HCT116 (cell line): ENCODE measurements around the gene SLC50A1. TPM values are rescaled to one million over a fixed set of nuclear protein-coding genes. Genes with fewer than 3 reads are reported as not detected.

ENCODE experiments used
- ATAC-seq: fragments of 200-7000 bp; cut with Tn5 transposase; 2 replicates; pipeline ENCODE4 v1.9.1; 2020; ENCODE audit warnings: mild to moderate bottlenecking, moderate library complexity
- BruUV-seq: library from RNA; stranded (reverse); fragments of 400-500 nt; replicated peaks from 2 replicates; lab custom pipeline; 2021; lab: Mats Ljungman, UMichigan
- CTCF ChIA-PET: fragments of 300-600 bp; sonication (Branson Sonifier 250); formaldehyde crosslinking; loops from one replicate; lab custom pipeline; 2021; ENCODE audit warnings: antibody characterized with exemption; lab: Charles Lee
- POLR2A ChIA-PET: fragments of 300-600, 350-600 bp; sonication (Branson Sonifier 250); formaldehyde crosslinking; loops from one replicate; lab custom pipeline; 2021; ENCODE audit warnings: antibody characterized with exemption; lab: Charles Lee
- RAD21 ChIA-PET, 2 experiments: fragments of 300-600 bp; sonication (Branson Sonifier 250); formaldehyde crosslinking; loops; one replicate each; lab custom pipeline; 2023; ENCODE audit warnings: low total read pairs in 2 of 2; ENCODE audit not compliant: uncharacterized antibody in 2 of 2, unreplicated experiment in 2 of 2, low non-redundant PET in 1 of 2; lab: Charles Lee
- DNase-seq: peaks from one replicate; pipeline ENCODE4 v3.0.0-alpha.2; 2010; ENCODE audit warnings: low read depth, low spot score
- H2AFZ ChIP-seq: fragments of 200-600 bp; shearing (Covaris generic), sonication (generic); 2 replicates; pipeline ENCODE4 v1.6.1; 2017; ENCODE audit warnings: low read depth, mixed run types, mixed read lengths, antibody characterized with exemption, low read length; ENCODE audit not compliant: poor library complexity, severe bottlenecking
- H3K27ac ChIP-seq: 2 replicates; pipeline ENCODE4 v1.5.1; 2012; ENCODE audit warnings: low read depth, low read length
- H3K27me3 ChIP-seq: fragments of 200-600 bp; sonication (generic); 2 replicates; pipeline ENCODE4 v1.6.1; 2016; ENCODE audit warnings: mixed run types, low read length, mixed read lengths; ENCODE audit not compliant: insufficient read depth
- H3K36me3 ChIP-seq, 2 experiments: fragments of 200-500 bp in 1 of 2; fragments of 200-600 bp in 1 of 2; sonication (Bioruptor generic) in 1 of 2; sonication (generic) in 1 of 2; 2 replicates each; pipeline versions ENCODE4 v1.5.1 to v1.6.1; 2014 to 2016; ENCODE audit warnings: low read length in 2 of 2, inconsistent platforms in 1 of 2, mixed read lengths in 1 of 2, mixed run types in 1 of 2; ENCODE audit not compliant: insufficient read depth in 2 of 2, control insufficient read depth in 1 of 2
- H3K4me1 ChIP-seq, 2 experiments: fragments of 200-600 bp in 1 of 2; sonication (generic) in 1 of 2; 2 replicates each; pipeline versions ENCODE4 v1.5.1 to v1.6.1; 2012 to 2017; ENCODE audit warnings: low read length in 2 of 2, inconsistent platforms in 1 of 2, mild to moderate bottlenecking in 1 of 2, mixed read lengths in 1 of 2, mixed run types in 1 of 2, moderate library complexity in 1 of 2; ENCODE audit not compliant: insufficient read depth in 2 of 2, control insufficient read depth in 1 of 2
- H3K4me2 ChIP-seq: fragments of 200-600 bp; sonication (generic); 2 replicates; pipeline ENCODE4 v1.6.1; 2017; ENCODE audit warnings: mixed run types, low read length, mixed read lengths
- H3K4me3 ChIP-seq, 2 experiments: fragments of 200-600 bp in 1 of 2; sonication (generic) in 1 of 2; replicated peaks in 1 of 2; 2 replicates each; pipeline ENCODE4 v1.5.1; 2011 to 2016; ENCODE audit warnings: low read length in 2 of 2, control low read depth in 1 of 2, low read depth in 1 of 2, mild to moderate bottlenecking in 1 of 2, mixed read lengths in 1 of 2, mixed run types in 1 of 2
- H3K79me2 ChIP-seq: fragments of 200-600 bp; sonication (generic); 2 replicates; pipeline ENCODE4 v1.6.1; 2017; ENCODE audit warnings: mild to moderate bottlenecking, mixed run types, low read length, moderate library complexity, mixed read lengths; ENCODE audit not compliant: insufficient read depth
- H3K9ac ChIP-seq: fragments of 200-600 bp; sonication (generic); 2 replicates; pipeline ENCODE4 v1.6.1; 2016; ENCODE audit warnings: low read length, mixed read lengths
- H3K9me2 ChIP-seq: fragments of 200-600 bp; sonication (generic), shearing (Covaris generic); 2 replicates; pipeline ENCODE4 v1.6.1; 2017; ENCODE audit warnings: mixed run types, mild to moderate bottlenecking, moderate library complexity; ENCODE audit not compliant: insufficient read depth
- H3K9me3 ChIP-seq, 2 experiments: fragments of 200-500 bp in 1 of 2; fragments of 200-600 bp in 1 of 2; sonication (Bioruptor generic) in 1 of 2; sonication (generic) in 1 of 2; 2 replicates each; pipeline ENCODE4 v1.6.1; 2014 to 2017; ENCODE audit warnings: low read length in 2 of 2, mixed read lengths in 2 of 2, inconsistent platforms in 1 of 2, low read depth in 1 of 2, mild to moderate bottlenecking in 1 of 2, mixed run types in 1 of 2, moderate library complexity in 1 of 2; ENCODE audit not compliant: control insufficient read depth in 1 of 2, insufficient read depth in 1 of 2
- H4K20me1 ChIP-seq: fragments of 200-600 bp; sonication (generic), shearing (Covaris generic); 2 replicates; pipeline ENCODE4 v1.6.1; 2017; ENCODE audit warnings: mixed run types, mild to moderate bottlenecking, moderate library complexity; ENCODE audit not compliant: insufficient read depth
- CBX3 ChIP-seq: IDR thresholded peaks from 2 replicates; pipeline ENCODE4 v1.6.1; 2012; ENCODE audit warnings: low read depth
- CEBPB ChIP-seq: IDR thresholded peaks from 2 replicates; pipeline ENCODE4 v1.6.1; 2012; ENCODE audit warnings: low read depth
- CTCF ChIP-seq, 3 experiments: fragments of 200-600 bp in 1 of 3; sonication (generic) in 1 of 3; IDR thresholded peaks in 2 of 3; conservative IDR thresholded peaks in 1 of 3; 2 replicates each; pipeline ENCODE4 v1.5.1; 2012 to 2017; ENCODE audit warnings: low read depth in 2 of 3, low read length in 2 of 3, antibody characterized with exemption in 1 of 3, borderline replicate concordance in 1 of 3, control low read depth in 1 of 3, mild to moderate bottlenecking in 1 of 3, mixed read lengths in 1 of 3, mixed run types in 1 of 3, moderate library complexity in 1 of 3; ENCODE audit not compliant: insufficient read depth in 1 of 3
- EGR1 ChIP-seq: IDR thresholded peaks from 2 replicates; pipeline ENCODE4 v1.6.1; 2012; ENCODE audit warnings: low read depth
- ELF1 ChIP-seq: IDR thresholded peaks from 2 replicates; pipeline ENCODE4 v1.6.1; 2012; ENCODE audit warnings: low read depth, borderline replicate concordance
- JUND ChIP-seq: IDR thresholded peaks from 2 replicates; pipeline ENCODE4 v1.6.1; 2012
- POLR2AphosphoS5 ChIP-seq: IDR thresholded peaks from 2 replicates; pipeline ENCODE4 v1.6.1; 2011; ENCODE audit warnings: mild to moderate bottlenecking, low read depth, low read length, moderate library complexity
- SIN3A ChIP-seq: IDR thresholded peaks from 2 replicates; pipeline ENCODE4 v1.6.1; 2012; ENCODE audit warnings: low read depth
- YY1 ChIP-seq: IDR thresholded peaks from 2 replicates; pipeline ENCODE4 v1.6.1; 2011; ENCODE audit warnings: low read length, low read depth, moderate library complexity, mild to moderate bottlenecking; ENCODE audit not compliant: insufficient replicate concordance; ENCODE audit errors: extremely low read depth
- intact Hi-C: fragments of 100-400 bp; cut with micrococcal nuclease; formaldehyde crosslinking; loops from 2 replicates; pipeline ENCODE4 v1.10.0; 2022
- total RNA-seq: library from RNA; stranded (reverse); gene quantifications from one replicate; pipeline ENCODE4 v1.2.1, GENCODE V29; 2021; ENCODE audit not compliant: unreplicated experiment
- TF ChIP-seq, protein P1 (sequence below): IDR thresholded peaks from 2 replicates; pipeline ENCODE4 v1.6.1; 2012; ENCODE audit warnings: low read depth
- TF ChIP-seq, protein P2 (sequence below): IDR thresholded peaks from 2 replicates; pipeline ENCODE4 v1.6.1; 2011; ENCODE audit warnings: mild to moderate bottlenecking, low read length, moderate library complexity; ENCODE audit not compliant: insufficient replicate concordance; ENCODE audit errors: extremely low read depth

SLC50A1 gene
- total RNA-seq, 1 experiment from 2014 or later = 49.9 TPM

GRCh38 chr1:155108296-155108695 is 27.4 kb upstream of the SLC50A1 start:
- no peak overlapping the region for H3K27ac ChIP-seq
- H3K9ac ChIP-seq = no peak overlapping the region
- H3K36me3 ChIP-seq = no peaks in the 10 kb centered on the region
- ChIA-PET RAD21 (no interaction called here), POLR2A (no interaction called here), CTCF (interaction anchor here (1.0 to 2.7 kb wide), 3 partner anchors 17 to 65 kb away, joined by 3 to 10 read pairs (median 7); partner anchors contain the start of genes KRTCAP2 and TRIM46)
- H3K79me2 ChIP-seq = no peaks in the 10 kb centered on the region
- no peak overlapping the region for H2AFZ ChIP-seq
- intact Hi-C loops = no loop called here
- no peak for ATAC-seq
- no peak for TF ChIP-seq EGR1
- TF ChIP-seq, protein P1, sequence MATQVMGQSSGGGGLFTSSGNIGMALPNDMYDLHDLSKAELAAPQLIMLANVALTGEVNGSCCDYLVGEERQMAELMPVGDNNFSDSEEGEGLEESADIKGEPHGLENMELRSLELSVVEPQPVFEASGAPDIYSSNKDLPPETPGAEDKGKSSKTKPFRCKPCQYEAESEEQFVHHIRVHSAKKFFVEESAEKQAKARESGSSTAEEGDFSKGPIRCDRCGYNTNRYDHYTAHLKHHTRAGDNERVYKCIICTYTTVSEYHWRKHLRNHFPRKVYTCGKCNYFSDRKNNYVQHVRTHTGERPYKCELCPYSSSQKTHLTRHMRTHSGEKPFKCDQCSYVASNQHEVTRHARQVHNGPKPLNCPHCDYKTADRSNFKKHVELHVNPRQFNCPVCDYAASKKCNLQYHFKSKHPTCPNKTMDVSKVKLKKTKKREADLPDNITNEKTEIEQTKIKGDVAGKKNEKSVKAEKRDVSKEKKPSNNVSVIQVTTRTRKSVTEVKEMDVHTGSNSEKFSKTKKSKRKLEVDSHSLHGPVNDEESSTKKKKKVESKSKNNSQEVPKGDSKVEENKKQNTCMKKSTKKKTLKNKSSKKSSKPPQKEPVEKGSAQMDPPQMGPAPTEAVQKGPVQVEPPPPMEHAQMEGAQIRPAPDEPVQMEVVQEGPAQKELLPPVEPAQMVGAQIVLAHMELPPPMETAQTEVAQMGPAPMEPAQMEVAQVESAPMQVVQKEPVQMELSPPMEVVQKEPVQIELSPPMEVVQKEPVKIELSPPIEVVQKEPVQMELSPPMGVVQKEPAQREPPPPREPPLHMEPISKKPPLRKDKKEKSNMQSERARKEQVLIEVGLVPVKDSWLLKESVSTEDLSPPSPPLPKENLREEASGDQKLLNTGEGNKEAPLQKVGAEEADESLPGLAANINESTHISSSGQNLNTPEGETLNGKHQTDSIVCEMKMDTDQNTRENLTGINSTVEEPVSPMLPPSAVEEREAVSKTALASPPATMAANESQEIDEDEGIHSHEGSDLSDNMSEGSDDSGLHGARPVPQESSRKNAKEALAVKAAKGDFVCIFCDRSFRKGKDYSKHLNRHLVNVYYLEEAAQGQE = no peak
- no peak for TF ChIP-seq SIN3A
- TF ChIP-seq CBX3 = no peak
- no peak for TF ChIP-seq POLR2AphosphoS5
- TF ChIP-seq CTCF (IDR thresholded peaks at IDR 0.05 in 2 of 3, conservative IDR thresholded peaks at IDR 0.05 in 1 of 3; ENCODE audit: borderline replicate concordance in 1 of 3, insufficient read depth in 1 of 3, low read depth in 2 of 3, low read length in 2 of 3) = no peak
- TF ChIP-seq CEBPB = no peak
- TF ChIP-seq YY1 = no peak
- TF ChIP-seq ELF1 = no peak
- TF ChIP-seq, protein P2, sequence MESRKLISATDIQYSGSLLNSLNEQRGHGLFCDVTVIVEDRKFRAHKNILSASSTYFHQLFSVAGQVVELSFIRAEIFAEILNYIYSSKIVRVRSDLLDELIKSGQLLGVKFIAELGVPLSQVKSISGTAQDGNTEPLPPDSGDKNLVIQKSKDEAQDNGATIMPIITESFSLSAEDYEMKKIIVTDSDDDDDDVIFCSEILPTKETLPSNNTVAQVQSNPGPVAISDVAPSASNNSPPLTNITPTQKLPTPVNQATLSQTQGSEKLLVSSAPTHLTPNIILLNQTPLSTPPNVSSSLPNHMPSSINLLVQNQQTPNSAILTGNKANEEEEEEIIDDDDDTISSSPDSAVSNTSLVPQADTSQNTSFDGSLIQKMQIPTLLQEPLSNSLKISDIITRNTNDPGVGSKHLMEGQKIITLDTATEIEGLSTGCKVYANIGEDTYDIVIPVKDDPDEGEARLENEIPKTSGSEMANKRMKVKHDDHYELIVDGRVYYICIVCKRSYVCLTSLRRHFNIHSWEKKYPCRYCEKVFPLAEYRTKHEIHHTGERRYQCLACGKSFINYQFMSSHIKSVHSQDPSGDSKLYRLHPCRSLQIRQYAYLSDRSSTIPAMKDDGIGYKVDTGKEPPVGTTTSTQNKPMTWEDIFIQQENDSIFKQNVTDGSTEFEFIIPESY = no peak
- TF ChIP-seq JUND = no peak
- H3K4me1 ChIP-seq = peaks cover 0 to 3% of the 10 kb centered on the region in 2 experiments; a peak in 1 of 4 replicates
- DNase-seq = no peak
- no TSS peak for BruUV-seq
- no peaks in the 10 kb centered on the region for H3K9me2 ChIP-seq
- H3K4me2 ChIP-seq = no peak overlapping the region
- no peak overlapping the region for H3K4me3 ChIP-seq
- no peaks in the 10 kb centered on the region for H3K27me3 ChIP-seq
- no peaks in the 10 kb centered on the region for H4K20me1 ChIP-seq
- no peaks in the 10 kb centered on the region for H3K9me3 ChIP-seq
